MM.1S (cell line): Measurements from ENCODE around the gene UBR2.

Experiments
- DNase-seq: peaks from one replicate; pipeline ENCODE4 v3.0.0-alpha.2; 2015
- H2AFZ ChIP-seq: fragments of 300-600 bp; sonication (generic); 2 replicates; pipeline ENCODE4 v1.6.0; 2016; ENCODE audit warnings: antibody characterized with exemption, low read length
- H3F3A ChIP-seq: fragments of 300-600 bp; sonication (generic); 2 replicates; pipeline ENCODE4 v1.6.1; 2016; ENCODE audit warnings: mild to moderate bottlenecking, antibody characterized with exemption, low read length, moderate library complexity, mixed read lengths; ENCODE audit not compliant: insufficient read depth
- H3K27ac ChIP-seq: fragments of 300-600 bp; sonication (generic); 2 replicates; pipeline ENCODE4 v1.5.1; 2016; ENCODE audit warnings: mild to moderate bottlenecking, low read length
- H3K27me3 ChIP-seq: fragments of 300-600 bp; sonication (generic); replicated peaks from 2 replicates; pipeline ENCODE4 v1.6.0; 2016; ENCODE audit warnings: low read length; ENCODE audit not compliant: insufficient read depth
- H3K36me3 ChIP-seq: fragments of 300-600 bp; sonication (generic); replicated peaks from 2 replicates; pipeline ENCODE4 v1.6.1; 2016; ENCODE audit warnings: mild to moderate bottlenecking, low read length, mixed read lengths; ENCODE audit not compliant: insufficient read depth
- H3K4me1 ChIP-seq: fragments of 300-600 bp; sonication (generic); 2 replicates; pipeline ENCODE4 v1.6.1; 2016; ENCODE audit warnings: low read length, mixed read lengths
- H3K4me2 ChIP-seq: fragments of 300-600 bp; sonication (generic); 2 replicates; pipeline ENCODE4 v1.6.0; 2016; ENCODE audit warnings: low read depth, low read length
- H3K4me3 ChIP-seq: fragments of 300-600 bp; sonication (generic); 2 replicates; pipeline ENCODE4 v1.5.1; 2016; ENCODE audit warnings: low read length, mixed read lengths
- H3K79me2 ChIP-seq: fragments of 300-600 bp; sonication (generic); 2 replicates; pipeline ENCODE4 v1.6.1; 2016; ENCODE audit warnings: mixed run types, low read length, mixed read lengths
- H3K9ac ChIP-seq: fragments of 300-600 bp; sonication (generic); 2 replicates; pipeline ENCODE4 v1.6.1; 2016; ENCODE audit warnings: low read length, mixed read lengths
- H3K9me2 ChIP-seq: fragments of 300-600 bp; sonication (generic); replicated peaks from 2 replicates; pipeline ENCODE4 v1.6.1; 2016; ENCODE audit warnings: mild to moderate bottlenecking, low read length, mixed read lengths; ENCODE audit not compliant: insufficient read depth
- H3K9me3 ChIP-seq: fragments of 300-600 bp; sonication (generic); replicated peaks from 2 replicates; pipeline ENCODE4 v1.6.1; 2016; ENCODE audit warnings: mild to moderate bottlenecking, low read length, mixed read lengths; ENCODE audit not compliant: insufficient read depth
- H4K20me1 ChIP-seq: fragments of 300-600 bp; sonication (generic); 2 replicates; pipeline ENCODE4 v1.6.1; 2016; ENCODE audit warnings: mild to moderate bottlenecking, low read length, moderate library complexity, mixed read lengths; ENCODE audit not compliant: insufficient read depth
- EZH2 ChIP-seq: fragments of 300-600 bp; sonication (generic); optimal IDR thresholded peaks from 2 replicates; pipeline ENCODE3; 2017; ENCODE audit warnings: low read depth, mild to moderate bottlenecking, antibody characterized with exemption, low read length, mixed read lengths
- EZH2phosphoT487 ChIP-seq: fragments of 300-600 bp; sonication (generic); IDR thresholded peaks from 2 replicates; pipeline ENCODE4 v1.6.1; 2018; ENCODE audit warnings: antibody characterized with exemption, low read length
- TF ChIP-seq, protein P1 (sequence below): fragments of 300-600 bp; sonication (generic); IDR thresholded peaks from 2 replicates; pipeline ENCODE4 v1.5.1; 2016; ENCODE audit warnings: antibody characterized with exemption, low read length, mixed read lengths

Gene UBR2

DNA sequence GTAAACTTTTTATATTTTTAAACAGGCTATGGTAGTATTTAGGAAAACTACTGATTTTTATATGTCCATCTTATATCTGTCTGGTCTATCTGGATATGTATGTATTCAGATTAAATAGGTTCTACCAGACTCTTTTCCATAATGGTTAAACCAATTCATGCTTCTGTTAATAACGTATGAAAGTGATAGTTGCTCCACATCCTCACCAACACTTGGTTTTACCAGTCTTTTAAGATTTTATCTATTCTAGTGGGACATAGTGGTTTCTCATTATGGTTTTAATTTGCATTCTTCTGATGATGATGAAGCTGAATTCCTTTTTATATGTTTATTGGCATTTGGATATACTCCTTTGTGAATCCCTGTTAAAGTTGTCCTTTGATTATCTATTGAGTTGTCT, 56.1 kb downstream of the UBR2 start:
- Histone ChIP-seq H3K27me3 (no peaks in the 10 kb centered on the region), H3K36me3 (no peaks in the 10 kb centered on the region), H4K20me1 (no peaks in the 10 kb centered on the region)

DNA sequence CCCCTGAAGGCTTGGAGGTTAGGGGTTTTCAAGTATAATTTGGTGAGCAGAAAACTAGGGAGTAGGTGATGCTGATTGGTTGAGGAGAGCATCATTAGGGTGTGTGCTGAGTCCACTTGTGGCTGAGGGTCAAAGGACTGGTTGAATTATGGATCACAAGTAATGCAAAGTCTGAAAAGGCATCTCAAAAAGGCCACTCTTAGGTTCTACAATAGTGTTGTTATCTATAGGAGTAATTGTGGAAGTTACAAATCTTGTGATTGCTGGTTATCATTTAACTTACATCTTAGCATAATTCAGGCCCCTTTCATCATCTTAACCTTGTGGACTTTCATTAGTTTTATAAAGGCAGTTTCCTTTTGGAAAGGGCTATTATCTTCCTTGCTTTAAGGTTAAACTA, 60.8 kb downstream of the UBR2 start:
- H3K4me3 ChIP-seq: no peak overlapping the region
- H3F3A ChIP-seq: peaks cover 8% of the 10 kb centered on the region
- peaks cover 2% of the 10 kb centered on the region; the same call in 1 of the 2 replicates for H3K4me1 ChIP-seq
- no peaks in the 10 kb centered on the region for H3K79me2 ChIP-seq
- no peaks in the 10 kb centered on the region for H3K27me3 ChIP-seq
- no peaks in the 10 kb centered on the region for H3K9me2 ChIP-seq
- H3K4me2 ChIP-seq: no peak overlapping the region
- DNase-seq: no peak
- TF ChIP-seq, protein P1, sequence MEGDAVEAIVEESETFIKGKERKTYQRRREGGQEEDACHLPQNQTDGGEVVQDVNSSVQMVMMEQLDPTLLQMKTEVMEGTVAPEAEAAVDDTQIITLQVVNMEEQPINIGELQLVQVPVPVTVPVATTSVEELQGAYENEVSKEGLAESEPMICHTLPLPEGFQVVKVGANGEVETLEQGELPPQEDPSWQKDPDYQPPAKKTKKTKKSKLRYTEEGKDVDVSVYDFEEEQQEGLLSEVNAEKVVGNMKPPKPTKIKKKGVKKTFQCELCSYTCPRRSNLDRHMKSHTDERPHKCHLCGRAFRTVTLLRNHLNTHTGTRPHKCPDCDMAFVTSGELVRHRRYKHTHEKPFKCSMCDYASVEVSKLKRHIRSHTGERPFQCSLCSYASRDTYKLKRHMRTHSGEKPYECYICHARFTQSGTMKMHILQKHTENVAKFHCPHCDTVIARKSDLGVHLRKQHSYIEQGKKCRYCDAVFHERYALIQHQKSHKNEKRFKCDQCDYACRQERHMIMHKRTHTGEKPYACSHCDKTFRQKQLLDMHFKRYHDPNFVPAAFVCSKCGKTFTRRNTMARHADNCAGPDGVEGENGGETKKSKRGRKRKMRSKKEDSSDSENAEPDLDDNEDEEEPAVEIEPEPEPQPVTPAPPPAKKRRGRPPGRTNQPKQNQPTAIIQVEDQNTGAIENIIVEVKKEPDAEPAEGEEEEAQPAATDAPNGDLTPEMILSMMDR: no peak
- TF ChIP-seq EZH2phosphoT487 (no peak), EZH2 (no peak)
- H3K27ac ChIP-seq: no peak overlapping the region
- H4K20me1 ChIP-seq: no peaks in the 10 kb centered on the region
- no peaks in the 10 kb centered on the region for H3K9me3 ChIP-seq
- H3K9ac ChIP-seq: no peak overlapping the region
- no peak overlapping the region for H2AFZ ChIP-seq
- no peaks in the 10 kb centered on the region for H3K36me3 ChIP-seq

More for the DNA sequence above, 56.1 kb downstream of the UBR2 start:
- TF ChIP-seq EZH2: no peak
- TF ChIP-seq, protein P1: no peak
- no peak for TF ChIP-seq EZH2phosphoT487
- no peak for DNase-seq
- no peaks in the 10 kb centered on the region for H3F3A ChIP-seq
- H3K4me2 ChIP-seq: no peak overlapping the region
- no peaks in the 10 kb centered on the region for H3K4me1 ChIP-seq
- H3K9me3 ChIP-seq: no peaks in the 10 kb centered on the region
- no peak overlapping the region for H3K4me3 ChIP-seq
- H3K27ac ChIP-seq: no peak overlapping the region
- H3K9me2 ChIP-seq: no peaks in the 10 kb centered on the region
- no peak overlapping the region for H3K9ac ChIP-seq
- H2AFZ ChIP-seq: no peak overlapping the region
- no peaks in the 10 kb centered on the region for H3K79me2 ChIP-seq

DNA sequence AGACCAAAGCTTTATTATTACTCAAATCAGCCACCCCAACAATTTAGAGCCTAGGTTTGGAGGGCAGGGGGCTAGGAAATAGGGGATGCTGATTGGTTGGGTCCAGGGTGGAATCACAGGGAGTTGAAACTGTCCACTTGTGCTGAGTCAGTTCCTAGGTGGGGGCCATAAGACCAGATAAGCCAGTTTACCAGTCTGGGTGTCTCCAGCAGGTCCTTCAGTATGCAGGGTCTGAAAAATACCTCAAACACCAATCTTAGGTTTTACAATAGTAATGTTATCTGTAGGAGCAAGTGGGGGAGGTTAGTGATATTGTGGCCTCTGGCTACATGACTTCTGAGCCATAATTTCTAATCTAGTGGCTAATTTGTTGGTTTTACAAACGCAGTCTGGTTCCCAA, 63.2 kb downstream of the UBR2 start:
- Histone ChIP-seq H4K20me1 (no peaks in the 10 kb centered on the region), H3F3A (peaks cover 12% of the 10 kb centered on the region), H3K4me2 (no peak overlapping the region), H3K36me3 (no peaks in the 10 kb centered on the region), H3K9ac (no peak overlapping the region), H3K9me2 (no peaks in the 10 kb centered on the region), H3K27me3 (no peaks in the 10 kb centered on the region), H3K79me2 (no peaks in the 10 kb centered on the region), H3K4me3 (no peak overlapping the region), H3K4me1 (peaks cover 5% of the 10 kb centered on the region; the same call in 1 of the 2 replicates), H3K9me3 (no peaks in the 10 kb centered on the region), H2AFZ (no peak overlapping the region), H3K27ac (no peak overlapping the region)
- DNase-seq: no peak
- no peak for TF ChIP-seq EZH2
- TF ChIP-seq, protein P1: no peak
- no peak for TF ChIP-seq EZH2phosphoT487
